ENCODE measurements around the gene ELN. TPM values are rescaled to one million over a fixed set of nuclear protein-coding genes. Genes with fewer than 3 reads are reported as not detected.

ELN gene
- polyA plus RNA-seq, 1 experiment = 2.1 TPM

- no peak for TF ChIP-seq CTCF (IDR thresholded peaks at IDR 0.05; ENCODE audit: low read depth, low read length)
- peaks cover 15% of the 10 kb centered on the region for H3K27me3 ChIP-seq (ENCODE audit: control insufficient read depth, insufficient read depth, low read length)
- no peak overlapping the region for H3K4me3 ChIP-seq (ENCODE audit: low read depth, low read length)
- POLR2A ChIA-PET = no interaction called here
- CTCF ChIA-PET = interaction anchor here (0.9 to 1.2 kb wide), 2 partner anchors 10 to 125 kb away, joined by 3 to 4 read pairs; no protein-coding TSS in a partner anchor
- DNase-seq (ENCODE audit: low read depth, low spot score) = no peak
- H3K27ac ChIP-seq (ENCODE audit: low read depth, low read length) = no peak overlapping the region
- H3K9me3 ChIP-seq (ENCODE audit: control insufficient read depth, insufficient read depth, low read length) = no peaks in the 10 kb centered on the region; the same call in 1 of the 2 replicates
Observed at GRCh38 chr7:74031403-74032190, 3.6 kb downstream of the ELN start.

GRCh38 chr7:74032191-74032490 is 4.2 kb downstream of the ELN start:
- POLR2A ChIA-PET = no interaction called here
- CTCF ChIA-PET = no interaction called here
- TF ChIP-seq CTCF (IDR thresholded peaks at IDR 0.05; ENCODE audit: low read depth, low read length) = no peak
- Histone ChIP-seq H3K27ac (ENCODE audit: low read depth, low read length) (no peak overlapping the region), H3K4me3 (ENCODE audit: low read depth, low read length) (no peak overlapping the region), H3K27me3 (ENCODE audit: control insufficient read depth, insufficient read depth, low read length) (peaks cover 15% of the 10 kb centered on the region), H3K9me3 (ENCODE audit: control insufficient read depth, insufficient read depth, low read length) (no peaks in the 10 kb centered on the region; the same call in 1 of the 2 replicates)
- DNase-seq (ENCODE audit: low read depth, low spot score) = no peak

- Histone ChIP-seq H3K4me3 (ENCODE audit: low read depth, low read length) (no peak overlapping the region), H3K27me3 (ENCODE audit: control insufficient read depth, insufficient read depth, low read length) (peaks cover 15% of the 10 kb centered on the region), H3K27ac (ENCODE audit: low read depth, low read length) (no peak overlapping the region), H3K9me3 (ENCODE audit: control insufficient read depth, insufficient read depth, low read length) (no peaks in the 10 kb centered on the region; the same call in 1 of the 2 replicates)
- CTCF ChIA-PET = interaction anchor here (0.5 to 0.7 kb wide), 2 partner anchors 160 to 174 kb away, joined by 3 to 4 read pairs; no protein-coding TSS in a partner anchor
- TF ChIP-seq CTCF (IDR thresholded peaks at IDR 0.05; ENCODE audit: low read depth, low read length) = no peak
- no peak for DNase-seq (ENCODE audit: low read depth, low spot score)
- POLR2A ChIA-PET = no interaction called here
Observed at GRCh38 chr7:74032624-74033371, 4.8 kb downstream of the ELN start.

GRCh38 chr7:74033372-74034311 is 5.7 kb downstream of the ELN start:
- TF ChIP-seq CTCF (IDR thresholded peaks at IDR 0.05; ENCODE audit: low read depth, low read length) = no peak
- no peaks in the 10 kb centered on the region; the same call in 1 of the 2 replicates for H3K9me3 ChIP-seq (ENCODE audit: control insufficient read depth, insufficient read depth, low read length)
- POLR2A ChIA-PET = no interaction called here
- DNase-seq (ENCODE audit: low read depth, low spot score) = no peak
- no peak overlapping the region for H3K27ac ChIP-seq (ENCODE audit: low read depth, low read length)
- peaks cover 12% of the 10 kb centered on the region for H3K27me3 ChIP-seq (ENCODE audit: control insufficient read depth, insufficient read depth, low read length)
- CTCF ChIA-PET = interaction anchor here (0.5 kb wide), 1 partner anchor 161 kb away, joined by 3 read pairs; no protein-coding TSS in a partner anchor
- no peak overlapping the region for H3K4me3 ChIP-seq (ENCODE audit: low read depth, low read length)
